GM21619 (cell line): ENCODE results near the gene FOXN3.
A peak's percentile ranks its signal among the peaks of the same experiment; 100 is the strongest.

ENCODE experiments used
- ATAC-seq: cut with Tn5 transposase; IDR thresholded peaks from one replicate; pipeline ENCODE4 v1.9.1; 2021; ENCODE audit not compliant: unreplicated experiment

Gene FOXN3

DNA sequence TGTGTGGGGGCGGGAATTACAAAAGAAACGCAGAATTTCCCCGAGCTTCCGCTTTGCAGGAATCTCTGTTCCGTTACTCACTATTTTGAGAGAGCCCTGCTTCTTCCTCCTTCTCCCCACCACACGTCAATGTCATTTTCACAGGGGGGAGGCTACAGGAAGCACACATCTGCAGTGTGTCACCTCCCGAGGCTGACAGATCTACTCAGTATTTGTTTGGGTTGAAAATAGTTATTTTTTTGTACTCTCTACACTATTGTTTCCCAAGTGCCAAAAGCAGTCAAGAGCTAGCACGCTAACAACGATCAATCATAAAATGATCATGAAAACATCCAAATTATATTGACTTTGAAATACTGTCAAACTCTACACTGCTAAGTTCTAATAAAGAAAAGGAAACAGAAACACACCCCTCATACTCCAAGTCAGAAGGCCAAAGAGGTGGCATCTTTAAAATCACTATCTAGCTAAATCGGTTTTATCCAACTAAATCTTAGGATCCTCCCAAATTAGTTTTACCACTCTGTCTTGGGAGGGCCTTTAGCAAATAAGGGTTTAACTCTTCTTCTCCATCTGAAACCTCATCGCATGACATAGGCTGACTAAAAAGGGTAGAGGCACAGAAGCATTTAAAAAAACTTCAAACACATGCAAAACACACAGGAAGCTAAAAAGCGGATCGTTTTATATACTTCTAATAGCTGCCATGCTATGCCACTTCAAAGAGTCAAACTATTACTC is 51.8 kb downstream of the FOXN3 start:
- ATAC-seq = peak; percentile 92

DNA sequence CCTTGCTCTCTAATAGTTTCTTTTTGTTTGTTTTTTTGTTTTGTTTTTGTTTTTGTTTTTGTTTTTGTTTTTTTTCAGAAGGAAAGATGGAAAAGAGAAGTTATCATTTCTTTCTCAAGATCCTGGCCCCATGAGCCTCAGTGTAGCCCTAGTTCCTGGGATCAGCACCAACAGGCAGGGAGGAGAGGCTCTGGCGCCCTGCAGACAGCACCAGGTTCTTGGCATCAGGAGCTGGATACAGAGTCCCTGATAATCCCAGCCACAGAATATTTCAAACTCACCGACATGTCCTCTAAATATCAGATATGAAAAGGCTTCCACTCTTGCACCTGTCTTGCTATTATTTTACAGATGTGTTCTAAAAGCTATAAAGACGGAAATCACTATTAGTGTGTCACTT is 52.7 kb downstream of the FOXN3 start:
- no peak for ATAC-seq

DNA sequence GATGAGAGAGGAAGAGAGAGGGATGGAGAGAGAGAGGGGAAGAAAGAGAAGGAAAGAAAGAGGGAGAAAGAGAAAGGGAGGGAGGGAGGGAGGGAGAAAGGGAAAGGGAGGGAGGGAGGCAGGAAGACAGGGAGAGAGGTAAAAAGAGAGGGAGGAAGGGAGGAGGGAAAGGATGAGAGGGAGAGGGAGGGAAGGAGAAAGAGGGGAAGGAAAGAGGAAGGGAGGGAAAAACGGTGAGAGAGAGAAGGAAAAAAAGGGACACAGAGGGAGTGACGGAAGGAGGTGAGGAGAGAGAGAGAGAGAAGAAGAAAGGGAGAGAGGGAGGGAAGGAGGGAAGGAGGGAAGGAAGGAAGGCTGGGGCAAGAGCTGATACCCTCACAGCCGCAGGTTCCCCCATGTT is 56.8 kb downstream of the FOXN3 start:
- no peak for ATAC-seq

DNA sequence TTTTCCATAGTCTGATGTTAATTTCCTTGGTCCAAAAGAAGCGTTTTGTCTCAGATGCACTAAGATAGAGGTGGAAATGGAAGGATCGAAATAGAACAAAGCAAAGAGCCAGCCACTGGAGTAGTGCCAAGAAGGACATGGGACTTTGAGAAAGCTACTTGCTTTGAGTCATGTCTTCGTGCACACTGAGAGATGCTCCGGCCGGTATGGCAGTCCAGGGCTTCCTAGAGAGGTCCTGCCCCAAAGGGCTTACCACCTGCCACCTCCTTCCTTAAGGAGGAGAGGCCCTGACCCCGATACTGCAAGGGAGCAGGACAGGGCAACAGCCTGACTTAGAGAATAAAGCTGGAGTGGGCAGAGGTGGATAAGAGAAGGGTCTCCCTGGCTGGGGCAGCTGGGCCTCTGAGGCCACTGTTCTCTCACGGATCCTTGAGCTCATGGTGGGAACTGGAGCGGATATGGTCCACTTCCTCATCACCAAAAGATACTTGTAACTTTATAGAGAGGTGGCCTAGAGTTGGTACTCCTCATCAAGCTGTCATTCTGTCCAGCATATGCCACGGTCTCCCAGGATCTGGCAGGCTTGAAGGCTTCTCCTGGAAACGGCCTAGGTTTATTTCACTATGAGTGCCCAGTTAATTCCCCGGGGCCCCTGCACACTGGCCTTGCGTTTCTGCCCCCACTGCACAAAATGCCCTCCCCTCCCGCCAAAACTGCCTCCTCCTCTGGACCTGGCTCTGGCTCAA is 57.4 kb downstream of the FOXN3 start:
- ATAC-seq = no peak

DNA sequence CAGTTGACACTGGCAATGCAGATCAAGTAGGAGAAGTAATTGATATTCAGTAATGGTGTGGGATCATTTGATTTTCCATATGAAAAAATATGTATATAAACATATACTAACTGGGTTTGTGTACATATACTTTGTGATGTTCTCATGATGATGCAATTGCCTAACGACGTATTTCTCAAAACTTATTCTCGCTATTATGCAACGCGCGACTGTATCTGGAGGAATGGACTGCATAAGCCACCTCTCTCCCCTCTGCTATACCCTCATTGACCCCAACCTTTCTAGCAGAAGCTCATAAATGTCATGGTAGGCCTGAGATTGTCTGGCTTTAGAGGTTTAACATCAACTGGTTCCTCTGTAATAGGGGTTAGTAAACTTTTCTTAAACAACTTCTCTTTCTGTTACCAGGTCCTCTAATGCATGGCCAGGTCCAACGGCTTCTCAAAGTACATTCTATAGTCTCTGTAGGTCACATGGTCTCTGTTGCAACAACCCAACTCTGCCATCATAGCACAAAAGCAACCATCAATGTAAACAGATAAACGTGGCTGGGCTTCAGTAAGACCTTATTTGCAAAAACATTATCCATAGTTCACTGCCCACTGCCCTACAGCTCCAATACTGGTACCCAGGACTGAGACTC is 59.3 kb downstream of the FOXN3 start:
- no peak for ATAC-seq

DNA sequence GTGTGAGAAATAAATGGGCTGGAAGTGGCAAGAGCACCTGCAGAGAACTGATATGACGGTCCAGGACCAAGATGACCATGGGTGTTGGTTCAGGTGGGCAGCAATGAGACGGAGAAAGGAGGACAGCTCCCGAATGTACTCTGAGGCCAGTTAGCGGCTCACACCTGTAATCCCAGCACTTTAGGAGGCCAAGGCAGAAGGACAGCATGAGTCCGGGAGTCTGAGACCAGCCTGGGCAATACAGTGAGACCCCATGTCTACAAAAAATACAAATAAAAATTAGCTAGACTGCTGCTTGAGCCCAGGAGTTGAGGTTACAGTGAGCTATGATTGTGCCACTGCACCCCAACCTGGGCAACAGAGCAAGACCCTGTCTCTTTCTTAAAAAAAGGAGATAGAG is 60.1 kb downstream of the FOXN3 start:
- ATAC-seq = no peak

DNA sequence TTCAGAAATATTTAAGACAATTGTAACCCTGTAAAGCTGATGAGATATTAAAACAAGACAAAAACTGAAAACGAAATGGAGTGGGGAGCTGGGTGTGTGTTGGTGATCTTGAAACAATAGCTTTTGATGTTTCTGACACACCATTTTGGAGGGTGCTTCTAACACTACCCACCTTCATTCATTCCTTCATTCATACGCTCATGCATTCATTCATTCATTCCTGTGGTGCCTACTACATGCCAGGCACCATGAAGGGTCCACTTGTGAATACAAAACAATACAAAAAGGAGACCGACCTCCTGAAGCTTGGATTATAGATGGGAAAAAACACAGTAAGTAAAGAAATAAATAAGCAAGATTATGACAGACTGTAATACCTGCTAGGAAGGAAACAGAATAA is 60.5 kb downstream of the FOXN3 start:
- ATAC-seq = no peak

DNA sequence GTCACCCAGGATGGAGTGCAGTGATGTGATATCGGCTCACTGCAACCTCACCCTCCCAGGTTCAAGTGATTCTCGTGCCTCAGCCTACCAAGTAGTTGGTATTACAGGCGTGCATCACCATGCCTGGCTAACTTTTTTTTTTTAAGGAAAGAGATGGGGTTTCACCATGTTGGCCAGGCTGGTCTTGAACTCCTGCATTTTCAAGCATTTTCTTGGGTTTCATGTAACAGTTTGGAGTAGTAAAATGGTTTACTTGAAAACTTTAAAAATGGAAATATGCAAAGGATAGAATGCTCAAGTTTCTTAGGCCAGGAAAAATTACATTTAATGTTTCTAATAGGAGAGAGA is 63.3 kb downstream of the FOXN3 start:
- no peak for ATAC-seq

DNA sequence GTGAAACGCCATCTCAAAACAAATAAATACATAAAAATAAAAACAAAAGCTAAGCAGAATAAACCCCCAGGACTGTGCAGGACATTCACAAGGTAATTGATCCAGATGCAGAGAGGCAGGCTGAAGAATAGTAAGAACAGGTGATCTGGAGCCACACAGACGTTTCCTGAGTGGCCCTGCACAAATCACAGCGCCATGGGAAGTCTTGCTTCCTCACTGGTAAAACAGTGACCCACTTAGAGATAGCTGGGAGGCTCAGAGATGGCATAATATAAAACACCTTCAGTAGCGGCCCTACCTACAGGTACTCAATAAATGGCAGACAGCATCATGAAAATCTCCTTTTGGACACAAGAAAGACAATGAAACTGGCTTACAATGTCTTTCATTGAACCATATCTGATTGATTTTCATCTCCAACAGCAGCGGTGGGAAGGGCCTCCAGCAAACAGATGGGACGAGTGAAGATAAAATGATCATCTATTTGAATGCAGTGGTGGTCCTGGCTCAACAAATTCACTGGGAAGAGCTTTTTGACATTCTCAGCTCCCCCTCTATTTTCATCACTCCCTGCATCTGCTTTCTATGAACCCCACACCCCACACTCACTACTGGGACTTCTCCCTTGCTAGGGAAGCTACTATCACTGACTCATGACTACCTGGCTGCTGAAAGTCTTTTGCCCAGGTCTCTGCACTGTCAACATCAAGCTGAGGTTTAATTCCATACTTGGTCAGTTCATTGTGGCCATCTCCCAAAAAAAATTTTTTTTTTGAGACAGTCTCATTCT is 63.9 kb downstream of the FOXN3 start:
- no peak for ATAC-seq

DNA sequence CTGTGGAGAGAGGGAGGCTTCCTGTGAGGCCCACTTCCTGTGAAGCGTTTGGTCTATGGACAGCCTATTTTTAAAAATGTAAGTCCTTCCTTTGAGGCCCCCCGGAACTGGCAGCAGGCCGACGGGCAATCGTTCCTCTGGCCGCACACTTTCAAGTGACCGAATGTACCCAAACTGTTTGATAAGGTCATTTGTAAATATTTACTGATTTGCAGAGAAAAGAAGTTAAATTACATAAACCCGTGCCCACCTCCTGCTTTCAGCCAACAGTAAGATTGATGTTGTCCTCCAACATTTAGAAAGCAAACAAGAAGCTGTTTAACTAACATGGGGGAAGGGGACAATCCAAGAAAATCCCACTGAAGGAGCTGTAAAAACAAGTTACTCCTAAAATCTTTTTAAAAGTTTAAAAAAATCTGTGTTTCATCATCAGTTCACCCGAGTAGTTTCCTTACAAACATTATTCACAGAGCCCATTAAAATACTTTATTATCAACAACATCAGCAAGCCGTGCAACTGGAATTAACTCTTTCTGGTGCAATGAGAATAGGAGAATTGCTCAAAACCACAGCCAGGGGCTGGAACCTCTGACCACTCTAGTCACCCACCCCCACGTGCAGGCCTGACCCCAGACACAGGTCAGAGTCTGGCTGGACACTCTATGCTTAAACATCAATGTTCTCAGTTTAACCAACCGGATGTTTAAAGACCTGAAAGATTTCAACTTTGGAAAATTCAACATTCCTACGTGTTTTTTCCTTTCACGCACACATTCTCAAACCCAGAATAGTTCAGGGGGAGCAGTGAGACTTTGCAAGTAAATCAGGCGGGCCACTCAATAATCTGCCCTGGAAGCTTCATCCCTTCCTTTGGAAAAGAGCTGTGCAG is 65.3 kb downstream of the FOXN3 start:
- peak; percentile 78 for ATAC-seq

DNA sequence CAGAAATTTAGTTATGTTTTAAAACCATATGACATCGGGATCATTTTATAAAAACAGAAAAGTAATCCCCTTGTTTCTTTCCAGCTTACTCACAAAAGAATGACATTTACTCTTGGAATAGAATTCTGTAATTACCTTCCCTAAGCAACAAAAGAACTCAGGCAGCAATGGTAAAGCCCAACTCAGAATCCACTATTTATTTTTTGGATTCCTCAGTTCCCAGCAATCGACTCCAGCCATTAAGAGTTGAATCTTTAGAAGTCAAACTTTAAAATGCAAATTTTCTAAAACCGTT is 65.9 kb downstream of the FOXN3 start:
- no peak for ATAC-seq

DNA sequence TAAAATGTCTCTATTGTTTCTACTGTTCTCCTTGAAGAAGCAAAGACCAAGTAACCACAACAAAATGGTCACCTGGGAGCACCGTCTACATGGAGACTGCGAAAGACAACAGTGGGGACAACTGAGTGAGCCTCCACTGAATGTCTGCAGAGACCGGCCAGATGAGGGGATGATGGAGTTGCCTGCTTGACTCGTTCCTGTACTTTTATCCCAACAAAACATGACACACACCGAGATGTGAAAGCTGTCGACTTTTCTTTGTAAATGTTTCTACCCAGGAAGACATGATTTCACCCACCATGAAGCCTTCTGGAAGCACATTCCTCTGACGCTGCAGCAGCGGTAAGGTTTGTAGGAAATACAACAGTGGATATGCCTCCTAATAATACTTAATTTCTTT is 66.9 kb downstream of the FOXN3 start:
- no peak for ATAC-seq

DNA sequence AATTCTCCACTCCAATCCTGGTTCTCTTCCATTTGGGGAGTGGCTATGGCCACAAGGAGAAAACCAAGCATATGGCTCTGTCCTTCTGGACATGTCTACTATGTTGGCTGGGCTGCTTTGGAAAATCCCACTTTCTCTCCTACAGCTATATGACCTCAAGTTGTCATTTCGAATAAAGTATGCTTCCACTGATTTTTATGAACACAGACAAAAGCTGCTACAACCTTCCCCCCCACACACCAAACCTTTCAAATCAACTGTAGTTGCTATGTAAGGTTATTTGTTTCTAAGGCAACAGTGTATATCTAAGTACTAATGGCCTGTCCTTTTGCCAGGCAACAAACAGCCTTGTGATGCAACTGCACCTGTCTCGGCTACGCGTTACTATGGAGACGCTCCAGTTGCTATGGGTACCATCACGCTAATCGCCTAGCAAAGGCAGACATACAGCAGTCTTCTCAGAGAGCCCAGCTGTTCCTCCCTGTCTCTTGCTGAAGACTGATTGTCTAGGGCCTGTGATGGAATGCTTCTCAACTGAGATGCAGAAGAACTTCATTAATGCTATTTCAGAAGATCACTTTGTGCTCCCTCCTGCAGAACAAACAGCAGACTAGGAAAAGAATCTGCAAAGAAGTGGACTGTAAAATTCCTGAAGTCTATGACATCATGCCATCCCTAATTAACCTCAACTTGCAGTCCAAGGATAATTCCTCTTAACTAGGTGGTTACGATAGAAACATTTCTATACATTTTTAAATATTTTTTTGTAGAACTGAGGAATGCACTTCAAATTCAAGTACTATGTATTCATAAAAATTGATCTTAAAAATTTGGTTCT is 67.6 kb downstream of the FOXN3 start:
- ATAC-seq = no peak

DNA sequence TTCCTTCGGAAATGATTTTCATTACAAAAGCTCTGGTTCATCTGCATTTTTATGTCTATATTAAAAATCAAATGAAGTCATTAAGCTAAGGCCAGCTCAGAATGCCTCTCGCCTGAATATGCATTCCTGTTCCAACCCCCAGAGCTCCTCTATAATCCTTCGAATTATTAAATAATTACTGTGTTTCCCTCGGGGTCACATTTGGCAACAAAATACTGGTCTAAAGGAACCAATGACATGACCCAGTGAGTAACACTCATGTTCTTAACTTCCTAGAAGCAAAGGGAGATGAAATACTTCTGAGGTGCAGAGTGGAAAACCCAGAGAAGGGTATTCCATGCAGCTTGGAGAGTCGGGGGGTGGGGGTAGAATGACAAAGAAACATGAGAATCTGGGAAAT is 68.3 kb downstream of the FOXN3 start:
- ATAC-seq = no peak

DNA sequence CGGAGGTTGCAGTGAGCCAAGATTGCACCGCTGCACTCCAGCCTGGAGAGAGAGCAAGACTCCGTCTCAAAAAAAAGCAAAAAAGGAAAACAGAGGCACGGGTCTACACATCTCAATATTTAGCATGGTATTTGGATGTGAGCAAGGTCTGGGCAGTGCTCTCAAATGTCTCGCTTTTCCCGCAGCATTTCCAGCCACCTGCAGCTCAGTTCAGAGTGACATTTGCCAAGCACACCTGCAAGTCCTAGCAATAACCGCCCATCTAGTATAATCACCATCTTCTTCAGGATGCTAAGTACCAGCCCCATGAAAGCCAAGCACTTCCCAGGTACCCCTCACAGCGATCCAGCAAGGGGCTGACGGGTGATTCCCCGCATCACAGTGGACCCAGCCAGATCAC is 69.1 kb downstream of the FOXN3 start:
- ATAC-seq = no peak

DNA sequence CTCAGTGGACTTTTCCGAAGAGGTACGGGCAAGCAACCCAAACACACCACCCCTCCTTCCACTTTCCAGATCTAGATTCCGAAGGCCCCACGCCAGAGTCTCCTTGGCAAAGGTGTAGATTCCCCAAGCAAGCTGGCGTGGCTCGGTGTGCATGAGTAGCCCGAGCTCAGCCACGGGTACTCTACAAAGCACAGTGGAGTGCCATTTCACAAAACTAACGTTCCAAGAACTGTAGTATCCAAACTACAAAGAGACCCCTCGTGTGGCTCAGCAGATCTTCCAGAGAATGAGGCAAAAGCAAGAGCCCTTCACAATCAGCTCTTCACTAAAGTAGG is 72.1 kb downstream of the FOXN3 start:
- no peak for ATAC-seq

DNA sequence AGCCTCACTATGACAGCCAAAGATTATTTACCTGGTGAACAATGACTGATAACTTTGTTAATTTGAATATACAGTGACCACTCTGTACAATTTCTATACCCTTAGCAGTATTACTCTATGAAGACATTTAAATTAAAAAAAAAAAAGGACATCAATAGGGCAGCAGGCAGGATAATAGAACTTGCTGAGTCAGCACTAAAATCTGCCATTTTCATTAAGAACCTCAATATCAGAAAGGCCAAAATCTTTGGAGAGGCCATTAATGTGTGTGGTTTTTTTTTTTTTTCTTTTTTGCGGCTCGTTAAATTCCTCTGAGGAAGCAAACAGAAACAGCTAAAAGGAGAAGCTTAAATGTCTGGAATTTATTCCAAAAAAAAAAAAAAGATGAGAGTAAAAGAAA is 73.7 kb downstream of the FOXN3 start:
- no peak for ATAC-seq

DNA sequence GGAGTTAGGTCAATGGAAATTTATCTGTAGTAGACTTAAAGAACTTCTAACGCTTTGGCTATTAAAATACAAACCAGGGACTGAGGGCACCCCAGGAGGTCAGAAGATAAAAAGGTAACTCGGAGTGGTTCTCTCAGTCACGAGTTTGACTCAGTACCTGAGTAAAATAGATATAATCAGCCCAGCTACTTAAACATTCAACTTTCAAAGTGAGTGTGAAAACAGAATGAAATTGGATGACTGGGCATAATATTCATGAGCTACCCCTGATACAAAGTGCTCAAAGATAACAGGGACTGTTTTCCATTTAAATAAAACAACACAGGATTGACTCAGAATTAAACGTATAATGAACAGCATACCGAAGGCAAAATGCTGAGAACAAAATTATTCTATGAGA is 75.0 kb downstream of the FOXN3 start:
- ATAC-seq = no peak

DNA sequence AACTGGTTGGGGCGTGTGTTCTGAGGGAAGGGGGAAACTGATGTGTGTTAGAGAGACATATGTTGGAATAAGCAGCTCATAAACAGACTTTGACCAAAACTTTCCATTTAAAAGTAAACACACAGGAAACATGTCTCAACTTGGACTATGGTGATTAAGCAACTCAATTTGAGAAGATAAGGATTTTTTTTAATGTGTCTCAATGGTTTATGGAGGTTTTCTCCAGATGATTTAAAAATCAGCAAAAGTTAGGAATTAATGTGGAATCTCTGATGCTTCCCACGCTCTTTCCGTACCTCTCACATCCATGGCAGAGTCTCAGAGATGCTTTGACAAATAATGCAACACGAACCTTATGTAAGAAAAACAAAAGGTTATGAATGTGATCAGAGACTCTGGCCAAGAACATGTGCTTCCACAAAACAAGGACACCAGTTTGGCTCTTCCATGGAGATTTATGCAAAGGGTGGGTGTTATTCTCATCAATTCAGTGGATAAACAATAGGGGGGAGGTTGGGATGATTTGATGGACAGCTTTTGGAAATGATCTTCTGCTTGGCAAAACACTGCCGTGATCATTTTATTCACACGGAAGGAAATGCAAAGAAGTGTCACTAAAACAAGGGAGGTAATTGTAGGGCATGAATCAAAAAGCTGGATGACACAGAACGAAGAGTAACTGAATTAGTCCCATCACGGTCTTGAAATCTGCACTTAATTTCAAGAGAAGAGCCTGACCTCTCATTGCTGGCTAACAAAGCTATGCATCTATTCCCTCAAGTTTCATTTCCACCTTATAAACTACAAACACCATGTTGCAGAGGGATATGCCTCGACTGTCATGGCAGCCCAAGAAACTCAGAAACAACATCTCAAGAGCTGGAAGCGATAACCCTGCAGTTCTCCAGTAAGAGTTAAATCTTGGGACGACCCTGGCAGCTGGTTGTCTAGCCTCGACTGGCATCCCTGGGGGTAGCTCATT is 76.5 kb downstream of the FOXN3 start:
- no peak for ATAC-seq
